B cell (primary cell): ENCODE measurements around the gene BCHE. TPM values are rescaled to one million over a fixed set of nuclear protein-coding genes. Genes with fewer than 3 reads are reported as not detected.

Experiments used
- ATAC-seq: fragments of 200-7000 bp; cut with Tn5 transposase; one replicate; pipeline ENCODE4 v1.10.0; 2021; ENCODE audit warnings: low read depth, mild to moderate bottlenecking, moderate number of reproducible peaks, moderate library complexity
- CTCF ChIA-PET: fragments of 350-600 bp; sonication (Branson Sonifier 250); formaldehyde crosslinking; loops from one replicate; lab custom pipeline; 2021; ENCODE audit warnings: antibody characterized with exemption, inconsistent platforms; lab: Charles Lee
- POLR2A ChIA-PET: fragments of 350-600 bp; sonication (Branson Sonifier 250); formaldehyde crosslinking; loops from one replicate; lab custom pipeline; 2021; ENCODE audit warnings: antibody characterized with exemption; lab: Charles Lee
- DNase-seq: peaks from one replicate; pipeline ENCODE4 v3.0.0; 2013
- H2AFZ ChIP-seq: 2 replicates; pipeline ENCODE4 v1.6.1; 2012; ENCODE audit warnings: mild to moderate bottlenecking, low read depth, low read length; ENCODE audit not compliant: insufficient read depth, poor library complexity, severe bottlenecking
- H3K27ac ChIP-seq, 2 donors: 1 replicate in 1 of 2; 2 replicates in 1 of 2; pipeline ENCODE4 v1.5.1; 2012 to 2013; ENCODE audit warnings: low read length in 2 of 2, mild to moderate bottlenecking in 2 of 2, moderate library complexity in 1 of 2
- H3K27me3 ChIP-seq, 4 experiments: fragments of 200-600 bp in 1 of 4; sonication (generic) in 1 of 4; replicated peaks in 1 of 4; 1 replicate in 2 of 4; 2 replicates in 2 of 4; pipeline versions ENCODE4 v1.6.1 to v1.7.0; 2013 to 2016; ENCODE audit warnings: low read length in 3 of 4, mild to moderate bottlenecking in 2 of 4, mixed read lengths in 1 of 4, moderate library complexity in 1 of 4; ENCODE audit not compliant: insufficient read depth in 4 of 4, control insufficient read depth in 3 of 4; ENCODE audit errors: control extremely low read depth in 1 of 4
- H3K36me3 ChIP-seq, 2 experiments: replicated peaks in 1 of 2; 1 replicate in 1 of 2; 2 replicates in 1 of 2; pipeline versions ENCODE4 v1.6.1 to v1.7.1; 2013; ENCODE audit warnings: low read length in 1 of 2; ENCODE audit not compliant: insufficient read depth in 2 of 2, control insufficient read depth in 1 of 2; ENCODE audit errors: control extremely low read depth in 1 of 2, extremely low read depth in 1 of 2
- H3K4me1 ChIP-seq, 2 donors: fragments of 200-600 bp in 1 of 2; sonication (generic) in 1 of 2; 1 replicate in 1 of 2; 2 replicates in 1 of 2; pipeline versions ENCODE4 v1.5.1 to v1.6.1; 2013 to 2017; ENCODE audit warnings: low read length in 2 of 2; ENCODE audit not compliant: control insufficient read depth in 2 of 2, insufficient read depth in 2 of 2
- H3K4me2 ChIP-seq: replicated peaks from 2 replicates; pipeline ENCODE3; 2012; ENCODE audit warnings: mild to moderate bottlenecking, low read depth, low read length; ENCODE audit not compliant: poor library complexity, severe bottlenecking
- H3K4me3 ChIP-seq, 5 experiments: fragments of 200-600 bp in 1 of 5; sonication (generic) in 1 of 5; 1 replicate in 3 of 5; 2 replicates in 2 of 5; pipeline versions ENCODE4 v1.5.1 to v1.7.0; 2011 to 2016; ENCODE audit warnings: low read length in 4 of 5, mild to moderate bottlenecking in 4 of 5, low read depth in 2 of 5, control low read depth in 1 of 5, moderate library complexity in 1 of 5; ENCODE audit not compliant: insufficient read depth in 1 of 5; ENCODE audit errors: control extremely low read depth in 1 of 5, extremely low read depth in 1 of 5
- H3K79me2 ChIP-seq: fragments of 200-600 bp; sonication (generic); one replicate; pipeline ENCODE4 v1.6.0; 2016; ENCODE audit warnings: low read length; ENCODE audit not compliant: control insufficient read depth, insufficient read depth
- H3K9ac ChIP-seq: fragments of 200-600 bp; sonication (generic); 2 replicates; pipeline ENCODE4 v1.6.1; 2017; ENCODE audit warnings: mild to moderate bottlenecking, low read length, moderate library complexity
- H3K9me3 ChIP-seq, 3 donors: one replicate each; pipeline versions ENCODE4 v1.6.1 to v1.7.1; 2013; ENCODE audit warnings: low read length in 2 of 3; ENCODE audit not compliant: control insufficient read depth in 2 of 3, insufficient read depth in 1 of 3; ENCODE audit errors: control extremely low read depth in 1 of 3
- H4K20me1 ChIP-seq: 2 replicates; pipeline ENCODE4 v1.6.0; 2012; ENCODE audit warnings: mild to moderate bottlenecking, low read length; ENCODE audit not compliant: insufficient read depth, control insufficient read depth, poor library complexity, severe bottlenecking
- H3K27ac Mint-ChIP-seq: one replicate; pipeline ENCODE4 v1.8.0; 2021; ENCODE audit warnings: mixed read lengths
- H3K27me3 Mint-ChIP-seq: one replicate; pipeline ENCODE4 v1.8.0; 2021; ENCODE audit warnings: mixed read lengths
- H3K4me1 Mint-ChIP-seq: one replicate; pipeline ENCODE4 v1.8.0; 2021; ENCODE audit warnings: mixed read lengths
- H3K4me3 Mint-ChIP-seq: one replicate; pipeline ENCODE4 v1.8.0; 2021; ENCODE audit warnings: mixed read lengths
- H3K9me3 Mint-ChIP-seq: one replicate; pipeline ENCODE4 v1.8.0; 2022; ENCODE audit warnings: mixed read lengths; ENCODE audit not compliant: insufficient read depth
- EZH2 ChIP-seq: IDR thresholded peaks from 2 replicates; pipeline ENCODE4 v1.6.1; 2012; ENCODE audit warnings: borderline replicate concordance, low read depth, mild to moderate bottlenecking, moderate library complexity, low read length; ENCODE audit not compliant: insufficient read depth, poor library complexity, severe bottlenecking
- WGBS: methylation state at CpG from one replicate; pipeline ENCODE4 v1.1.5; 2013; ENCODE audit warnings: missing lambda C conversion rate; ENCODE audit not compliant: insufficient coverage; 5-methylcytosine and 5-hydroxymethylcytosine counted together
- intact Hi-C: fragments of 100-400 bp; cut with micrococcal nuclease; formaldehyde crosslinking; loops from one replicate; pipeline ENCODE4 v1.10.0; 2022
- polyA plus RNA-seq: library from polyadenylated mRNA; depleted of rRNA; stranded (reverse); fragments of >200 nt; gene quantifications from 2 replicates; pipeline ENCODE4 v1.2.3, GENCODE V29; 2012
- total RNA-seq, 2 donors: library from RNA; stranded (reverse); fragments of 120-200 nt in 1 of 2; gene quantifications; 1 replicate in 1 of 2; 2 replicates in 1 of 2; pipeline versions ENCODE4 v1.2.3 to v1.2.4, GENCODE V29; 2013 to 2022
- TF ChIP-seq, protein P1 (sequence below): fragments of 200-600 bp; IDR thresholded peaks from one replicate; pipeline ENCODE4 v1.8.0; 2022; ENCODE audit warnings: antibody characterized with exemption, mild to moderate bottlenecking

BCHE gene
- total and polyA plus RNA-seq, 2 donors (not counting 1 experiment from before 2014, with no cell fraction given): not detected

DNA sequence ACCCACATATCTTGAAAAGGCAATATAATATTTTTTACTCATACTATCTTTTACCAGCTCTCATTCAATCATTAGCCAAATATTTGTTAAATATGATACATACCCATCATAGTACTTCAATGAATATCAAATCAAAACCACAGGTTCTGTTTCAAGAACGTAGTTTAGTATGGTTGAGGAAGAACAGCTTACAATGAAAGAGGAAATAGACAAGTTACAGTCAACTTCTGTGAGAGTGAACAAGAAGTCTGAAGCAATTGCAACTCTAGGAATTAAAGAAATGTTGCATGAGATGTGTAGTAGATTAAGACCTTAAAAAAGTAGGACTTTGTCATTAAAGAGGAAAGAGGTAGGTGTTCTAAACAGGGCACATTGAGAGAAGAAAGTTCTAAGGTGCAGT is 9.3 kb downstream of the BCHE start:
- Mint-ChIP-seq H3K4me1 (no peaks in the 10 kb centered on the region), H3K27me3 (no peaks in the 10 kb centered on the region), H3K9me3 (peaks cover 5% of the 10 kb centered on the region), H3K27ac (no peak overlapping the region), H3K4me3 (no peak overlapping the region)
- intact Hi-C loops: no loop called here
- no CpG with 5 or more reads among the region's 1 CpG for WGBS
- Histone ChIP-seq H4K20me1 (no peaks in the 10 kb centered on the region), H3K9ac (no peak overlapping the region), H3K4me2 (no peak overlapping the region), H3K4me1 (no peaks in the 10 kb centered on the region), H2AFZ (no peak overlapping the region), H3K27me3 (no peaks in the 10 kb centered on the region), H3K9me3 (no peaks in the 10 kb centered on the region), H3K4me3 (no peak overlapping the region), H3K79me2 (no peaks in the 10 kb centered on the region), H3K27ac (no peak overlapping the region), H3K36me3 (no peaks in the 10 kb centered on the region)
- ChIA-PET CTCF (no interaction called here), POLR2A (no interaction called here)
- DNase-seq (no peak), ATAC-seq (no peak)
- TF ChIP-seq EZH2: no peak
- TF ChIP-seq, protein P1, sequence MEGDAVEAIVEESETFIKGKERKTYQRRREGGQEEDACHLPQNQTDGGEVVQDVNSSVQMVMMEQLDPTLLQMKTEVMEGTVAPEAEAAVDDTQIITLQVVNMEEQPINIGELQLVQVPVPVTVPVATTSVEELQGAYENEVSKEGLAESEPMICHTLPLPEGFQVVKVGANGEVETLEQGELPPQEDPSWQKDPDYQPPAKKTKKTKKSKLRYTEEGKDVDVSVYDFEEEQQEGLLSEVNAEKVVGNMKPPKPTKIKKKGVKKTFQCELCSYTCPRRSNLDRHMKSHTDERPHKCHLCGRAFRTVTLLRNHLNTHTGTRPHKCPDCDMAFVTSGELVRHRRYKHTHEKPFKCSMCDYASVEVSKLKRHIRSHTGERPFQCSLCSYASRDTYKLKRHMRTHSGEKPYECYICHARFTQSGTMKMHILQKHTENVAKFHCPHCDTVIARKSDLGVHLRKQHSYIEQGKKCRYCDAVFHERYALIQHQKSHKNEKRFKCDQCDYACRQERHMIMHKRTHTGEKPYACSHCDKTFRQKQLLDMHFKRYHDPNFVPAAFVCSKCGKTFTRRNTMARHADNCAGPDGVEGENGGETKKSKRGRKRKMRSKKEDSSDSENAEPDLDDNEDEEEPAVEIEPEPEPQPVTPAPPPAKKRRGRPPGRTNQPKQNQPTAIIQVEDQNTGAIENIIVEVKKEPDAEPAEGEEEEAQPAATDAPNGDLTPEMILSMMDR: no peak

DNA sequence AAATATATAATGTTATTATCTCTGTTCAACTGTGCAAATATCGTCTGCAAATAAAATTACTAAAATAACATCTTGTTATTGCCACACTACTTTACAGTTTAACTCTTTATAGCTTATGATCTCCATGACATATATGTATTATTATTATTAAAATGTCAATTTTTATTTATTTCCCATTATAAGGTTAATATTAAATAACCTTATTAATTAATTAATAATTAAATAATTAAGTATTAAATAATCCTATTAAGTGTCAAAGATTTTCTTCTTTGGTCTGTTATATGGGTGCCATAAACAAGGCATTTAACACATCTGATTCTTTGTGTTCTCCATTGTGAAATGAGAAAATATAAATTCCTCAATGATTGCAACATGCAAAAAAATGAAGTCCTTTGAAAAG is 10.0 kb downstream of the BCHE start:
- Mint-ChIP-seq H3K4me1 (no peaks in the 10 kb centered on the region), H3K27ac (no peak overlapping the region), H3K4me3 (no peak overlapping the region), H3K27me3 (no peaks in the 10 kb centered on the region), H3K9me3 (peaks cover 5% of the 10 kb centered on the region)
- Histone ChIP-seq H3K27me3 (no peaks in the 10 kb centered on the region), H2AFZ (no peak overlapping the region), H3K79me2 (no peaks in the 10 kb centered on the region), H3K36me3 (no peaks in the 10 kb centered on the region), H3K9me3 (no peaks in the 10 kb centered on the region), H3K4me2 (no peak overlapping the region), H3K27ac (no peak overlapping the region), H3K9ac (no peak overlapping the region), H4K20me1 (no peaks in the 10 kb centered on the region), H3K4me1 (no peaks in the 10 kb centered on the region), H3K4me3 (no peak overlapping the region)
- TF ChIP-seq, protein P1: no peak
- DNase-seq (no peak), ATAC-seq (no peak)
- WGBS: no CpG with 5 or more reads among the region's 1 CpG
- intact Hi-C loops: no loop called here
- CTCF ChIA-PET: no interaction called here
- POLR2A ChIA-PET: no interaction called here
